Lung microvascular endothelial cell (primary cell): ENCODE results near the gene NUP37. TPM values are rescaled to one million over a fixed set of nuclear protein-coding genes. Genes with fewer than 3 reads are reported as not detected.
"Not testable (repeated sequence)": the region's sequence is repeated elsewhere in the genome, so short reads cannot be mapped to it uniquely, and the experiment has no call there.

ENCODE experiments used
- DNase-seq, 2 donors: peaks; one replicate each; pipeline versions ENCODE4 v3.0.0 to v3.0.0-alpha.2; 2010; ENCODE audit warnings: low read depth in 2 of 2
- total RNA-seq: library from RNA; depleted of rRNA; stranded (reverse); fragments of >200 nt; gene quantifications from 2 replicates; pipeline ENCODE4 v1.2.1, GENCODE V29; 2014

Gene NUP37
- total RNA-seq, result 13.3 and 20.5 TPM in 2 replicates

GRCh38 chr12:102119674-102120563 lies at the start of gene NUP37, which contains the start of gene PARPBP:
TSS of gene NUP37 (minus strand) at chr12:102120114. CDS start at chr12:102118518, 1,596 bp downstream.
TSS of gene PARPBP (plus strand) at chr12:102120183. CDS start at chr12:102123889, 3,706 bp downstream.
- peak; percentile 93 to 94 for DNase-seq

- DNase-seq, result no peak
Measured at GRCh38 chr12:102167821-102168604, 48.1 kb upstream of the NUP37 start.

GRCh38 chr12:102163383-102163782 lies 43.5 kb upstream of the NUP37 start:
- no peak for DNase-seq

- DNase-seq, result not testable (repeated sequence)
Measured at GRCh38 chr12:102155206-102155605, 35.3 kb upstream of the NUP37 start.

GRCh38 chr12:102147062-102147587 lies 27.2 kb upstream of the NUP37 start:
- DNase-seq, result not testable (repeated sequence)

- DNase-seq, result no peak
Measured at GRCh38 chr12:102144221-102144620, 24.3 kb upstream of the NUP37 start.

- not testable (repeated sequence) for DNase-seq
Measured at GRCh38 chr12:102142866-102143373, 23.0 kb upstream of the NUP37 start.

- not testable (repeated sequence) for DNase-seq
Measured at GRCh38 chr12:102137619-102138018, 17.7 kb upstream of the NUP37 start.

GRCh38 chr12:102131442-102131841 lies 11.5 kb upstream of the NUP37 start:
- DNase-seq, result not testable (repeated sequence)

GRCh38 chr12:102130720-102131119 lies 10.8 kb upstream of the NUP37 start:
- DNase-seq, result not testable (repeated sequence)

- DNase-seq, result not testable (repeated sequence)
Measured at GRCh38 chr12:102121328-102121727, 1.4 kb upstream of the NUP37 start.

- DNase-seq, result peak; percentile 34 to 41
Measured at GRCh38 chr12:102120886-102121285, 972 bp upstream of the NUP37 start.

GRCh38 chr12:102120564-102120873 lies 605 bp upstream of the NUP37 start:
- DNase-seq, result no peak

- DNase-seq, result peak in 1 of 2 donors; percentile 11
Measured at GRCh38 chr12:102118874-102119273, 1.0 kb downstream of the NUP37 start.

- no peak for DNase-seq
Measured at GRCh38 chr12:102116392-102116791, 3.5 kb downstream of the NUP37 start.

- no peak for DNase-seq
Measured at GRCh38 chr12:102114212-102114611, 5.7 kb downstream of the NUP37 start.

GRCh38 chr12:102110782-102111181 lies 9.1 kb downstream of the NUP37 start:
- no peak for DNase-seq

- peak in 1 of 2 donors; percentile 5 for DNase-seq
Measured at GRCh38 chr12:102107970-102108369, 11.9 kb downstream of the NUP37 start.

GRCh38 chr12:102106905-102107304 lies 13.0 kb downstream of the NUP37 start:
- DNase-seq, result no peak

- no peak for DNase-seq
Measured at GRCh38 chr12:102096855-102097254, 23.1 kb downstream of the NUP37 start.

GRCh38 chr12:102095677-102096263 lies 24.1 kb downstream of the NUP37 start:
- DNase-seq, result peak; percentile 55 to 61
